Muscle layer of colon (tissue), 2 donors: ENCODE measurements around the gene FOXN3.

ENCODE experiments used
- H3K27ac ChIP-seq: one replicate; pipeline ENCODE4 v1.7.0; 2013; ENCODE audit warnings: low read depth, mild to moderate bottlenecking, low read length, moderate library complexity
- H3K27me3 ChIP-seq, 2 donors: one replicate each; pipeline ENCODE4 v1.7.0; 2013; ENCODE audit warnings: low read length in 2 of 2, mild to moderate bottlenecking in 2 of 2; ENCODE audit not compliant: insufficient read depth in 2 of 2, control insufficient read depth in 1 of 2
- H3K36me3 ChIP-seq: one replicate; pipeline ENCODE4 v1.7.0; 2013; ENCODE audit warnings: mild to moderate bottlenecking, low read length; ENCODE audit not compliant: insufficient read depth
- H3K4me1 ChIP-seq: one replicate; pipeline ENCODE4 v1.7.0; 2013; ENCODE audit warnings: mild to moderate bottlenecking, low read length; ENCODE audit not compliant: insufficient read depth
- H3K4me3 ChIP-seq, 2 donors: one replicate each; pipeline ENCODE4 v1.7.0; 2013; ENCODE audit warnings: low read length in 2 of 2, low read depth in 1 of 2, mild to moderate bottlenecking in 1 of 2, moderate library complexity in 1 of 2
- H3K9ac ChIP-seq: one replicate; pipeline ENCODE4 v1.7.0; 2013; ENCODE audit warnings: low read length
- H3K9me3 ChIP-seq: one replicate; pipeline ENCODE4 v1.7.0; 2013; ENCODE audit warnings: mild to moderate bottlenecking, low read length
- donor health status: abdominal sarcoma.
- donor health status: Adenocarcinoma of cecum.

Gene FOXN3

GRCh38 chr14:89291351-89291940 is 125.6 kb downstream of the FOXN3 start:
- H3K9me3 ChIP-seq: no peaks in the 10 kb centered on the region
- H3K4me1 ChIP-seq: peaks cover 4% of the 10 kb centered on the region
- no peak overlapping the region for H3K27ac ChIP-seq

DNA sequence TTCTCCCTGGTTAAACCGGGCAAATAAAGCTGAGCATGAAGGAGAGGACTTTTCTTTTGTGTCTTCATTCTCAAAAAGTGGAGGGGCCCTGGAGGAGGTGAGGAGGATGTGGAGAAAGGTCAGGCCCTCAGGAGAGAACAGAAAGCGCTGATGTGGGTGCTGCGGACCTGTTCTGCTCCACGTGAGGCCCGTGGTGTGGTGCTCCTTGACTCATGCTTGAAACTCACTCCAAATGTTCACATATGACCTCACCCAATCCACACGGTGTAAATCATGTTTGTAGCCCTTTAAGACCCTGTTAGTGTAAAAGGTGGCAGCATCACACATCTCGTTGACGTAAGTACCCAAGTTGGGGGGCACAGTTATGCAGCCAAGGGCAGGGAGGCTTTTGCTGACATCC is 126.2 kb downstream of the FOXN3 start:
- H3K9ac ChIP-seq: no peak overlapping the region
- no peaks in the 10 kb centered on the region for H3K36me3 ChIP-seq
- no peak overlapping the region for H3K27ac ChIP-seq
- no peaks in the 10 kb centered on the region for H3K9me3 ChIP-seq
- H3K4me3 ChIP-seq: no peak overlapping the region
- no peaks in the 10 kb centered on the region for H3K27me3 ChIP-seq
- H3K4me1 ChIP-seq: peaks cover 4% of the 10 kb centered on the region

More at GRCh38 chr14:89291351-89291940, 125.6 kb downstream of the FOXN3 start:
- Histone ChIP-seq H3K9ac (no peak overlapping the region), H3K27me3 (no peaks in the 10 kb centered on the region), H3K36me3 (no peaks in the 10 kb centered on the region), H3K4me3 (no peak overlapping the region)

- no peaks in the 10 kb centered on the region for H3K36me3 ChIP-seq
- no peak overlapping the region for H3K9ac ChIP-seq
- no peak overlapping the region for H3K4me3 ChIP-seq
- H3K27me3 ChIP-seq: no peaks in the 10 kb centered on the region
- H3K27ac ChIP-seq: no peak overlapping the region
- peaks cover 4% of the 10 kb centered on the region for H3K4me1 ChIP-seq
- H3K9me3 ChIP-seq: no peaks in the 10 kb centered on the region
These were observed 127.6 kb downstream of the FOXN3 start for GRCh38 chr14:89289477-89289876.

- no peak overlapping the region for H3K4me3 ChIP-seq
- H3K9me3 ChIP-seq: no peaks in the 10 kb centered on the region
- no peaks in the 10 kb centered on the region for H3K36me3 ChIP-seq
- H3K27me3 ChIP-seq: no peaks in the 10 kb centered on the region
- H3K4me1 ChIP-seq: peaks cover 4% of the 10 kb centered on the region
- H3K27ac ChIP-seq: no peak overlapping the region
- no peak overlapping the region for H3K9ac ChIP-seq
These were observed 128.9 kb downstream of the FOXN3 start for GRCh38 chr14:89288114-89288513.

GRCh38 chr14:89284333-89285058 is 132.5 kb downstream of the FOXN3 start:
- H3K4me3 ChIP-seq: no peak overlapping the region
- H3K27ac ChIP-seq: no peak overlapping the region
- no peak overlapping the region for H3K9ac ChIP-seq
- H3K36me3 ChIP-seq: peaks cover 11% of the 10 kb centered on the region
- no peaks in the 10 kb centered on the region for H3K4me1 ChIP-seq
- no peaks in the 10 kb centered on the region for H3K9me3 ChIP-seq
- H3K27me3 ChIP-seq: no peaks in the 10 kb centered on the region

DNA sequence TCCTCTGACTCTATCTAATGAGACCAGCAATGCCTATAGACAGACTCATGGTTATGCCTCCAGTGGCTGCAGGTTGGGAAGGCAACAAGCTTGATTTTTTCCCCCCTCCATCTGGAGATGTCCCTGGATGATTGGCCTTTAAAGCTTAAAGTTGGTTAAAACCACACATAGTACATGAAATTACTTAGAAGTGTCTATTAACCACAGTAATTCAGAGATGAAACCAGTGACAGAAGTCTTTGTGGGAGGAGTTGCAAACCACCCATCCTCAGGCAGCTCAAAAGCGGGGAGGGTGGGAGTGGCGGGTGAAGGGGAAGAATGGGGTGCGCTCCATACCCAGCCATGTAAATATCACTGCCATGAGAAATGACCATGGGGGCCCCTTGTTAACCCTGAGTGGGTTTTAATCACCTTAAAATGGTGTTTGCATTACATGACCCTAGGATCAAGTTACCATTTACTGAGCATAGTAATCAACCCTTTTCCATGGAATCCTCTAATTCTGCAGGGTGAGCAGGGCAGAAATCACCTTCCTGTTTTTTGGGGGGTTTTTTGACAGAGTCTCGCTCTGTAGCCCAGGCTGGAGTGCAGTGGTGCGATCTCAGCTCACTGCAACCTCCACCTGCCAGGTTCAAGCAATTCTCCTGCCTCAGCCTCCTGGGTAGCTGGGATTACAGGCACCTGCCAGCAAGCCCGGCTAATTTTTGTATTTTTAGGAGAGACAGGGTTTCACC is 133.5 kb downstream of the FOXN3 start:
- H3K9ac ChIP-seq: no peak overlapping the region
- H3K9me3 ChIP-seq: no peaks in the 10 kb centered on the region
- no peaks in the 10 kb centered on the region for H3K4me1 ChIP-seq
- H3K27me3 ChIP-seq: no peaks in the 10 kb centered on the region
- peaks cover 11% of the 10 kb centered on the region for H3K36me3 ChIP-seq
- no peak overlapping the region for H3K4me3 ChIP-seq
- no peak overlapping the region for H3K27ac ChIP-seq

DNA sequence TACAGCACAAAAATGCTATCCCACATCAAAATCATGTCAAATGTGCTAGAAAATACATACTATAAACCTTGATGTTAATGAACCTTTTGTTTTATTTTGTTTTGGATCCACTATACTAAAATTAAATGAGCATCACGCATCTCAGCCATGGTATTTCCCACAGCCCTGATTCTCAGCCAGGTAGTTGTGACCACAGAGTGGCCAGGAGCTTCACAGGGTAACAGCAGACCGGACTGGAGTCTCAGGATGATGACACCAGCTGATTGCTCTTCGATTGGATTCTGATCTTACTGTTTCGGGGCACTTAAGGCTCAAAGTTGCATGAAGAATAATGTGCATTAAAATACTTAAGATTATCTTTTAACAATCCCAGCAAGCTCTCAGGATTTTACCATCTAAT is 134.8 kb downstream of the FOXN3 start:
- no peaks in the 10 kb centered on the region for H3K27me3 ChIP-seq
- peaks cover 11% of the 10 kb centered on the region for H3K36me3 ChIP-seq
- no peaks in the 10 kb centered on the region for H3K9me3 ChIP-seq
- no peak overlapping the region for H3K27ac ChIP-seq
- H3K9ac ChIP-seq: no peak overlapping the region
- H3K4me3 ChIP-seq: no peak overlapping the region
- no peaks in the 10 kb centered on the region for H3K4me1 ChIP-seq

GRCh38 chr14:89280600-89280999 is 136.4 kb downstream of the FOXN3 start:
- no peak overlapping the region for H3K27ac ChIP-seq
- no peaks in the 10 kb centered on the region for H3K27me3 ChIP-seq
- H3K9ac ChIP-seq: no peak overlapping the region
- H3K9me3 ChIP-seq: no peaks in the 10 kb centered on the region
- no peak overlapping the region for H3K4me3 ChIP-seq
- no peaks in the 10 kb centered on the region for H3K4me1 ChIP-seq
- peaks cover 11% of the 10 kb centered on the region for H3K36me3 ChIP-seq

DNA sequence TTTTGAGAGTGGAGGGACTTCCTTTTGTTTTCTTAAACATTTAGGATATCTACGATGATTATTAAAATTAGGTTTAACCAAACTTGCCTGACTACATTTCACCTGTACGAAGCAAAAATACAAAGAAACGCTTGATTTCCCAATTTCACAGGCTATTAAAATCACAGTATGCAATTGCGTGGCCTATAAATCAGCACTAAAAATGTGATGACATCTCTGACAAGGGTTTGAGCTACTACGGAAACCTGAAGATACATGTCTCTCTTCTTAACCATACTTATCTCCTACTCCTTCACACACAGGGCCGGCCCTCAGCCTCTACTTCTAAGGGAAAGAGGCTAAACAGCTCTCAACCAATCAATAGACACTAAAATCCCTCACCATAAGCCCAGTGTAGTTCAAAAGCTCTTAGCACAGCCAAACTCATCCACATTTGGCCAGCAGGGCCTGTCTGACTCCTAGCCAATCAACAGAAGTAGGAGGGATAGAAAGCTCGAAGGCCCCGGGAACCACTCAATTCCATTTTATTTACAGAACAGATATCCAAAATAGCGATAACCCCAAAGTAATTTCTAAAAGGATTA is 137.3 kb downstream of the FOXN3 start:
- H3K27ac ChIP-seq: no peak overlapping the region
- no peak overlapping the region for H3K9ac ChIP-seq
- no peaks in the 10 kb centered on the region for H3K9me3 ChIP-seq
- peaks cover 3% of the 10 kb centered on the region for H3K4me1 ChIP-seq
- H3K4me3 ChIP-seq: no peak overlapping the region
- peaks cover 11% of the 10 kb centered on the region for H3K36me3 ChIP-seq
- no peaks in the 10 kb centered on the region for H3K27me3 ChIP-seq

DNA sequence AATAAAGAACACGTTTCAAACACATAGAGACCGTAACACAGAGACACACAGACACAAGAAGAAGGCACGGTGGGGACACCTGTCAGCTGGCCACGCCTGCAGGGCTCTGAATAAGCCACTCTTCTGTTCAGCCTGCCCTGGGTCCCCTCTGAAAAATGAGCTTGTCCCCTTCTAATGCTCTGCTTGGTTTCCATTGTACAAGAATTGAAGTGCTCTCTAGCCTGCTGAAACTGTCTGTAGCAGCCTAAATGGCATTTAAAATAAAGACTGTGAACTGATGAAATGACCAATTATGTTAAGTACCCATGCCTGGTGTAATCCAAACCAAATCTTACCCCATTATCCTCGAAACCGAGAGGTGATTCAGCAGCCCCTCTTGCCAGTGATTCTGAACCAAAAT is 139.8 kb downstream of the FOXN3 start:
- H3K9me3 ChIP-seq: no peaks in the 10 kb centered on the region
- peaks cover 11% of the 10 kb centered on the region for H3K36me3 ChIP-seq
- no peak overlapping the region for H3K27ac ChIP-seq
- no peaks in the 10 kb centered on the region for H3K27me3 ChIP-seq
- no peak overlapping the region for H3K4me3 ChIP-seq
- peaks cover 21% of the 10 kb centered on the region for H3K4me1 ChIP-seq
- no peak overlapping the region for H3K9ac ChIP-seq

GRCh38 chr14:89276424-89276975 is 140.5 kb downstream of the FOXN3 start:
- H3K27me3 ChIP-seq: no peaks in the 10 kb centered on the region
- no peak overlapping the region for H3K27ac ChIP-seq
- no peaks in the 10 kb centered on the region for H3K9me3 ChIP-seq
- H3K4me3 ChIP-seq: no peak overlapping the region
- peaks cover 11% of the 10 kb centered on the region for H3K36me3 ChIP-seq
- no peak overlapping the region for H3K9ac ChIP-seq
- peaks cover 21% of the 10 kb centered on the region for H3K4me1 ChIP-seq
